ENCODE measurements around the gene GSTM1.
"Not testable (repeated sequence)": the region's sequence is repeated elsewhere in the genome, so short reads cannot be mapped to it uniquely, and the experiment has no call there.

Gene GSTM1

GRCh38 chr1:109705411-109705810 lies 17.8 kb downstream of the GSTM1 start:
- Histone ChIP-seq H3K36me3 (ENCODE audit: low read length) (no peaks in the 10 kb centered on the region), H3K27me3 (ENCODE audit: low read length) (no peaks in the 10 kb centered on the region), H3K27ac (ENCODE audit: low read depth, low read length) (no peak overlapping the region), H3K4me3 (ENCODE audit: insufficient read depth, low read length, poor library complexity, severe bottlenecking) (no peak overlapping the region), H3K79me2 (ENCODE audit: insufficient read depth, low read length) (no peaks in the 10 kb centered on the region), H2AFZ (ENCODE audit: low read depth, low read length, severe bottlenecking) (no peak overlapping the region), H3K4me2 (ENCODE audit: low read depth, low read length, poor library complexity, severe bottlenecking) (no peak overlapping the region), H3K9ac (ENCODE audit: low read length) (no peak overlapping the region), H3K9me2 (replicated peaks; ENCODE audit: insufficient read depth, low read length) (no peaks in the 10 kb centered on the region), H3K9me3 (ENCODE audit: insufficient read depth, low read length) (0 out of 2 replicates have a peak, but pooled peaks cover 3% of the 10 kb centered on the region), H4K20me1 (ENCODE audit: low read depth, low read length) (no peaks in the 10 kb centered on the region), H3F3A (ENCODE audit: insufficient read depth) (no peaks in the 10 kb centered on the region)
- no peak for TF ChIP-seq EZH2phosphoT487 (conservative IDR thresholded peaks at IDR 0.05; ENCODE audit: low read length)
- no peak for TF ChIP-seq CTCF (IDR thresholded peaks at IDR 0.05; ENCODE audit: insufficient read depth, low read length, poor library complexity, severe bottlenecking)

- H3K36me3 ChIP-seq (ENCODE audit: low read length); H3K4me3 ChIP-seq (ENCODE audit: insufficient read depth, low read length, poor library complexity, severe bottlenecking); H3K4me2 ChIP-seq (ENCODE audit: low read depth, low read length, poor library complexity, severe bottlenecking); H3K27ac ChIP-seq (ENCODE audit: low read depth, low read length); H3K9me3 ChIP-seq (ENCODE audit: insufficient read depth, low read length); H3K9me2 ChIP-seq (replicated peaks; ENCODE audit: insufficient read depth, low read length); H3K27me3 ChIP-seq (ENCODE audit: low read length); H3F3A ChIP-seq (ENCODE audit: insufficient read depth); H3K9ac ChIP-seq (ENCODE audit: low read length); H2AFZ ChIP-seq (ENCODE audit: low read depth, low read length, severe bottlenecking); H4K20me1 ChIP-seq (ENCODE audit: low read depth, low read length); H3K79me2 ChIP-seq (ENCODE audit: insufficient read depth, low read length): not testable (repeated sequence)
These were observed 21.3 kb downstream of the GSTM1 start for GRCh38 chr1:109708949-109709348.

GRCh38 chr1:109709822-109710221 lies 22.2 kb downstream of the GSTM1 start:
- H3K79me2 ChIP-seq (ENCODE audit: insufficient read depth, low read length); H3K9me3 ChIP-seq (ENCODE audit: insufficient read depth, low read length); H2AFZ ChIP-seq (ENCODE audit: low read depth, low read length, severe bottlenecking); H3K36me3 ChIP-seq (ENCODE audit: low read length); H3K27me3 ChIP-seq (ENCODE audit: low read length); H3K4me3 ChIP-seq (ENCODE audit: insufficient read depth, low read length, poor library complexity, severe bottlenecking); H3K27ac ChIP-seq (ENCODE audit: low read depth, low read length); H3K9me2 ChIP-seq (replicated peaks; ENCODE audit: insufficient read depth, low read length); H3F3A ChIP-seq (ENCODE audit: insufficient read depth); H3K9ac ChIP-seq (ENCODE audit: low read length); H4K20me1 ChIP-seq (ENCODE audit: low read depth, low read length); H3K4me2 ChIP-seq (ENCODE audit: low read depth, low read length, poor library complexity, severe bottlenecking): not testable (repeated sequence)

- not testable (repeated sequence) for H3K79me2 ChIP-seq (ENCODE audit: insufficient read depth, low read length); H3K4me3 ChIP-seq (ENCODE audit: insufficient read depth, low read length, poor library complexity, severe bottlenecking); H2AFZ ChIP-seq (ENCODE audit: low read depth, low read length, severe bottlenecking); H3K36me3 ChIP-seq (ENCODE audit: low read length); H3K9me2 ChIP-seq (replicated peaks; ENCODE audit: insufficient read depth, low read length); H3K27me3 ChIP-seq (ENCODE audit: low read length); H3K27ac ChIP-seq (ENCODE audit: low read depth, low read length); H3F3A ChIP-seq (ENCODE audit: insufficient read depth); H3K9me3 ChIP-seq (ENCODE audit: insufficient read depth, low read length); H4K20me1 ChIP-seq (ENCODE audit: low read depth, low read length)
- peak within 1 kb of the TSS; percentile 24 for H3K4me2 ChIP-seq (ENCODE audit: low read depth, low read length, poor library complexity, severe bottlenecking)
- peak within 1 kb of the TSS; percentile 22; the same call in 1 of the 2 replicates for H3K9ac ChIP-seq (ENCODE audit: low read length)
These were observed 24.1 kb downstream of the GSTM1 start, which contains the start of gene GSTM5 for GRCh38 chr1:109711593-109712320. GSTM5 (plus strand) TSS chr1:109712251; CDS start chr1:109712313, 62 bp downstream.

- H3K79me2 ChIP-seq (ENCODE audit: insufficient read depth, low read length) = no peaks in the 10 kb centered on the region
- no peaks in the 10 kb centered on the region for H3F3A ChIP-seq (ENCODE audit: insufficient read depth)
- no peak overlapping the region for H3K27ac ChIP-seq (ENCODE audit: low read depth, low read length)
- H3K27me3 ChIP-seq (ENCODE audit: low read length) = no peaks in the 10 kb centered on the region
- no peaks in the 10 kb centered on the region for H3K36me3 ChIP-seq (ENCODE audit: low read length)
- H3K4me3 ChIP-seq (ENCODE audit: insufficient read depth, low read length, poor library complexity, severe bottlenecking) = no peak overlapping the region
- no peak overlapping the region for H3K4me2 ChIP-seq (ENCODE audit: low read depth, low read length, poor library complexity, severe bottlenecking)
- no peak overlapping the region for H3K9ac ChIP-seq (ENCODE audit: low read length)
- H2AFZ ChIP-seq (ENCODE audit: low read depth, low read length, severe bottlenecking) = no peak overlapping the region
- TF ChIP-seq CTCF (IDR thresholded peaks at IDR 0.05; ENCODE audit: insufficient read depth, low read length, poor library complexity, severe bottlenecking) (no peak), EZH2phosphoT487 (conservative IDR thresholded peaks at IDR 0.05; ENCODE audit: low read length) (no peak)
- H3K9me3 ChIP-seq (ENCODE audit: insufficient read depth, low read length) = 0 out of 2 replicates have a peak, but pooled peaks cover 3% of the 10 kb centered on the region
- no peaks in the 10 kb centered on the region for H3K9me2 ChIP-seq (replicated peaks; ENCODE audit: insufficient read depth, low read length)
- no peaks in the 10 kb centered on the region for H4K20me1 ChIP-seq (ENCODE audit: low read depth, low read length)
These were observed 24.8 kb downstream of the GSTM1 start for GRCh38 chr1:109712321-109712864.

All from SU-DHL-6 (cell line).